Mammary epithelial cell (primary cell): ENCODE results near the gene EFNB1.

Experiments used
- EZH2 ChIP-seq: IDR thresholded peaks from 2 replicates; pipeline ENCODE4 v1.6.1; 2012; ENCODE audit warnings: low read length, inconsistent platforms, borderline replicate concordance
- TF ChIP-seq, protein P1 (sequence below), 2 donors: IDR thresholded peaks in 1 of 2; conservative IDR thresholded peaks in 1 of 2; 2 replicates each; pipeline ENCODE4 v1.5.1; 2011 to 2012; ENCODE audit warnings: inconsistent platforms in 2 of 2, low read length in 2 of 2, mild to moderate bottlenecking in 2 of 2, control low read depth in 1 of 2, low read depth in 1 of 2; ENCODE audit not compliant: insufficient read depth in 1 of 2; ENCODE audit errors: extremely low read depth in 1 of 2

DNA sequence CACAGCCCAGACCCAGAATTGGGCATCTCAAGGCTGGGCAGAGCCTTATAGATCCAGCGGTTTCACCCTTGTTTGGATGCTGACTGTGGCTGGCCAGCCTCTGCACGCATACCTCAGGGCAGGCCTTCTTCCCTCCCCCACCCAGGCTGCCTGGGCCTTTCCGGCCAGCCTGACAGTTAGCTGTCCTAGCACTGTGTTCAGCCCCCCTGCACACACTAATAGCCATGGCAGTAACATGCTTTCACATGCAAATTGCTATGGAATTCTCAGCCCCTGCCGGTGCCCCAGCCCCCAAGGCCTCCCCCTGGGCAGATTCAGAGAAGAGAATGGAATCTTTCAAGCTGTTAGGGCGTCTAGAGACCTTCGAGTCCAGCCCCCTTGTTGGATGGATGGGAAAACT, 17.7 kb downstream of the EFNB1 start:
- TF ChIP-seq, protein P1, sequence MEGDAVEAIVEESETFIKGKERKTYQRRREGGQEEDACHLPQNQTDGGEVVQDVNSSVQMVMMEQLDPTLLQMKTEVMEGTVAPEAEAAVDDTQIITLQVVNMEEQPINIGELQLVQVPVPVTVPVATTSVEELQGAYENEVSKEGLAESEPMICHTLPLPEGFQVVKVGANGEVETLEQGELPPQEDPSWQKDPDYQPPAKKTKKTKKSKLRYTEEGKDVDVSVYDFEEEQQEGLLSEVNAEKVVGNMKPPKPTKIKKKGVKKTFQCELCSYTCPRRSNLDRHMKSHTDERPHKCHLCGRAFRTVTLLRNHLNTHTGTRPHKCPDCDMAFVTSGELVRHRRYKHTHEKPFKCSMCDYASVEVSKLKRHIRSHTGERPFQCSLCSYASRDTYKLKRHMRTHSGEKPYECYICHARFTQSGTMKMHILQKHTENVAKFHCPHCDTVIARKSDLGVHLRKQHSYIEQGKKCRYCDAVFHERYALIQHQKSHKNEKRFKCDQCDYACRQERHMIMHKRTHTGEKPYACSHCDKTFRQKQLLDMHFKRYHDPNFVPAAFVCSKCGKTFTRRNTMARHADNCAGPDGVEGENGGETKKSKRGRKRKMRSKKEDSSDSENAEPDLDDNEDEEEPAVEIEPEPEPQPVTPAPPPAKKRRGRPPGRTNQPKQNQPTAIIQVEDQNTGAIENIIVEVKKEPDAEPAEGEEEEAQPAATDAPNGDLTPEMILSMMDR (conservative IDR thresholded peaks at IDR 0.05 in 1 of 2, IDR thresholded peaks at IDR 0.05 in 1 of 2; ENCODE audit: extremely low read depth in 1 of 2, insufficient read depth in 1 of 2, low read depth in 1 of 2, low read length in 2 of 2) = no peak
- no peak for TF ChIP-seq EZH2
